HK-2 (cell line): ENCODE measurements around the gene RHEX.

Experiments
- DNase-seq: peaks from one replicate; pipeline ENCODE4 v3.0.0-alpha.2; 2018; ENCODE audit not compliant: unreplicated experiment

The RHEX gene

GRCh38 chr1:206094024-206094423 lies 41.1 kb downstream of the RHEX start:
- DNase-seq = no peak

DNA sequence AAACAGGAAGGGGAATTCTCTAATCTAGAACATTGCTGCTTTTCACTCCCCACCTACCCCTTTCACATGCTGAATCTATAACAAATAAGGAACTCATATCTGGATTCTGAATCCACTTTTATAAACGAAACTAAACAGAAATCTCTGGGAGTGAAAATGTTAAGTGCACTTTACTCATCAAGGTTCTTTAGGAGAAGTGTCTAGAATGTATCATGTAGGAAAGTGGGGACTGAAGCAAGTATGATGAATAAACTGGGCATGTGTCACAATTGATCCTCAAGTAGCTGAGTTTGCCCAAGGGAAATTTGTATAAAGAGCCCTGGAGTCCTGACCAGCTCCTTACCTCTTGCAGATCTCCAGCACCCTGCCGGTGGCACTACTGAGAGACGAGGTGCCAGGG lies 44.4 kb downstream of the RHEX start:
- DNase-seq = no peak

- no peak for DNase-seq
Measured at GRCh38 chr1:206098242-206098919, 45.4 kb downstream of the RHEX start.

GRCh38 chr1:206100226-206100815 lies 47.3 kb downstream of the RHEX start:
- no peak for DNase-seq

- no peak for DNase-seq
Measured at GRCh38 chr1:206101351-206102045, 48.5 kb downstream of the RHEX start.

DNA sequence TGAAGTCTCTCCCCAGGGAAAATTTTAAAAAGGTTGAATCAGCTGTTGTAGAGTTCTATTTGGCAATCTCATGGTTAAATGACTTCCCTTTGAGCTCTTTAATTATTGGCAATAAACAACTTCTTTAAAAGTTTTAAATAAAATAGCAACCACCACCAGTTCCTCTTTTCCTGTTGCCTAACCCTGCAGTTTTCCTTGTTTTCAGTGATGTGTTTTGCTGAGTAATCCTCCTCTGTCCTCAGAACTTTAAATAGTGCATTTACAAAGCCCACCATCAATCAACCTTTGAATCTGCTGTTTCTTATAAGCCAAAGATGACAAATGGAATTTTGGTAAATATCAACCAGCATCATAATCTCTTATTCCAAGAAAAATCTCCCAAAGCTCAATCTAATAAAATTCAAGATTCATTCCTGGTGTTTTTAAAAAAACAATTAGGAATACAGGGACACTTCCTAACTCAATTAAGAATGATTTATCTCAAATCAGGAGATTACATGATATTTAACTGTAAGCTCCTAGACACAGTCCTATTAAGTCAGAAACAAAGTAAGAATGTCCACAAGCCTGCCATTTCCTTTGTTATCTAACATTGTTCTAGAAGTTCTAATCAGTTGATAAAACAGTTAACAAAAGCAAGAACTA lies 49.4 kb downstream of the RHEX start:
- no peak for DNase-seq

GRCh38 chr1:206103979-206104378 lies 51.0 kb downstream of the RHEX start:
- no peak for DNase-seq

- DNase-seq = no peak
Measured at GRCh38 chr1:206105464-206105995, 52.6 kb downstream of the RHEX start.

DNA sequence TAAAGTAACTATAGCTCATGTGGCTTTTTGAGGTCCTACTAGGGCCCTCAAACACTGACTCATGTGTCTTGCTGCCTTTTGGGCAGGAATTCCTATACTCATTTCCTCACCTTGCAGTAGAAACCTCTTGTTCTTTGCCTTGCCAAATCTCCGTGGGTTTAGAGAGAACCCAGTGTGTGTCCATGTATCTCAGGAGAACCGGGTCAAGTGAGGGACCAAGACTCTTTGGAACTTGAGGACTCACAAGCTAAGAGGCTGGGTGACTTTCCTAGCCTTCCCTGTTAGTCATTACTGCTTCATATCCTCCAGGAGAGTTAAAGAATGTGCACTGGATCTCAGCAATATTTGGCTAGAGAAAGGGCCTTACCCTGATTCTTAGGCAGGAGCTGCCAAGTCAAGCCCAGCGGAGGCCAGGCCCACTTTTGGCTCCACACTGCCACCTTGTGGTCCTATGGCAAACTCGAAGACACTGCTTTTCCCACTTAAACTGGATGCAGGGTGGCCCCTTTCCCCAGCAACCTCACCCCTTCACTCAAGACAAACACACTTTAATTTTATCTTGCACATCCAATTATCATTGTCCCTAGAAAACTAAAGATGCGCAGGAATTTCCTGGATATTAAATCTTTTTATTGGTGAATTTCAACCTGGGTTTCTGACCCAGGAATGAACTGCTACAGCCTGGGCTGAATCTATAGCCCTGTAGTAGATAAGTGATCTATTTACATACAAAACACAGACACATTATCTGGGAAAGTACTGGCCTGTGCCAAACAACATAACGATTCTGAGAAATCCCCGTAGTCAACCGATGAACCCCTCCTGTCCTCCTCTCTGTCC lies 53.6 kb downstream of the RHEX start:
- peak; percentile 83 for DNase-seq

DNA sequence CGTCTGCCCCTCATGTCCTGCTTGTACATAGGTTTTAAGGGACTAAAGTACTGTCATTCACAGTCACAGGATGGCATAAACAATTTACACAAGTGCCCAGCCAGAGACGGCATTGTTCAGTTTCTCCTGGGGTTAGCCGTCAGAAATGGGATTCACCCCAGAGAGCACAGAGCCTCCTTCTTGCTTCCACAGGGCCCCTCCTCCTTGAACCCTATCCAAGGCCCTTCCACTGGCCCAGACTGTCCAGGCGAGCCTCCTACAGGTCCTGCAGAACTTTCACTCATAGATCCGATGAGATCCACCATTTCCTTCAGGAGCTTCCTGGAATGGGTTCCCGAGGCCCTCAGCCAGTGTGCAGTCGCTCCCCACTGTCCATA lies 54.2 kb downstream of the RHEX start:
- no peak for DNase-seq

- DNase-seq = no peak
Measured at GRCh38 chr1:206108635-206109034, 55.7 kb downstream of the RHEX start.

- no peak for DNase-seq
Measured at GRCh38 chr1:206109718-206110117, 56.7 kb downstream of the RHEX start.

DNA sequence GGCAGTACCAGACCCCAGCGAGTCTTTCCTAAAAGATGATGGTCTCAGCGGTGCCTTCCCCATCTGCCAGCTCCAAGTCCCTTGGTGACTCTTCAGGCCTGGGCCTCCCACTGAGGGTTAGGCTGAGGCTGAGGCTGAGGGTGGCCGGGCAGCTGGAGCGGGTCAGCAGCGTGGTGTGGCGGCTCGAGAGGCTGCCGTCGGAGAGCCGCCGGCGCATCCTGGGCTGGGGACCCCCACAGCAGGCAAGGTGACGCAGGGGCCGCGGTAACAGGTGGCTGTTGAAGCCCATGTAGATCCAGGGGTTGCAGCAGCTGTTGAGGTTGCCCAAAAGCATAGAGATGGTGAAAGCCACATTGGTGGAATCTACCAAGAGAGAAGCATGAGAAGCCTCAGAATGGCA lies 57.2 kb downstream of the RHEX start:
- no peak for DNase-seq

- DNase-seq = no peak
Measured at GRCh38 chr1:206110820-206111219, 57.8 kb downstream of the RHEX start.

DNA sequence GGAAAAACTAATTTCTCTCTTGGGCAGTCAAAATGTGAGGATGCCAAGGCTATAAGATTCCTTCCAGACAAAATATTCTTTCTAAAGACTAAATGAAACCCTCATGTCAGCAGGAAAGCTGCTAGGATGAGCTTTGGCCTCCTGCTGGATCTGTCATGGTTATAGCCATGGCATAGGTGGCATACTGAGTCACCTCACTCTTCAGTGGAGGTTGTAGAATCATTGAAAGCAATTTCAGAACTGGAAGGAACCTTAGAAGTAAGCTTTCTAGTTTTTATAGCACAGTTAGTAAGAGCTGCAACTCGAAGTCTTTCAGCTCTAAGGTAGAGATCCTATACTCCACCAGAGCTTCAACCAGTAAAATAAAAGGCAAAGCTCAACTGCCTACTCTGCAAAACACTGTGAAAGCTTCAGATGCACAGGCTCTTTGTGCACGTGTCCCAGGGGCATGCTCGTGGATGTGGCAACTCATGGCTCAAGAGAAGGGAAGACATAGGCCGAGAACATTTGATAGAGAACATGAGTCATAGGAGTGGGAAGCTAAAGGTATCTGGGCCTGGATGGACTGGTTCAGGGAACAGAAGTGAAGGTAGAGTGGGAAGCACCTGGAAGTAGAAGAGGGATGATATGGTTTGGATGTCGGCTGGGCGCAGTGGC lies 58.4 kb downstream of the RHEX start:
- no peak for DNase-seq

GRCh38 chr1:206112600-206113301 lies 59.8 kb downstream of the RHEX start:
- no peak for DNase-seq

GRCh38 chr1:206114692-206115640 lies 62.0 kb downstream of the RHEX start:
- no peak for DNase-seq

DNA sequence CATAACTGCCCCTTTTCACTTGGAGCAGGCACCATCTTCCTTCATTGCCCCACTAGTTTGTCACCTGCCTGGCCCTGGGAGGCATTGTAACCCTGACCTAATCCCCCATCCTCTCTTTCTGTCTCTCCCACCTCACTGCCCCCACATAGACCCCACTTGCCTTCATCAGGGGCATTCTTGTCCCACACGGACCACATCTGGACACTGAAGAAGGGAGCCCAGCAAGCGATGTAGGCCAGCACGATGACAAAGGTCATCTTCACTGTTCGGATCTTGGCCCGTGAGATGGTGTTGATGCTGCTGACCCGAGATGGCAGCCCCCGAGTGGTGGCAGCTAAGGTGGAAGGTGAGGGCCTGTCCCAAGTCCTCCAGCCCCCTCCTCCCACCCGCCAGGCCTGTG lies 62.8 kb downstream of the RHEX start:
- no peak for DNase-seq

DNA sequence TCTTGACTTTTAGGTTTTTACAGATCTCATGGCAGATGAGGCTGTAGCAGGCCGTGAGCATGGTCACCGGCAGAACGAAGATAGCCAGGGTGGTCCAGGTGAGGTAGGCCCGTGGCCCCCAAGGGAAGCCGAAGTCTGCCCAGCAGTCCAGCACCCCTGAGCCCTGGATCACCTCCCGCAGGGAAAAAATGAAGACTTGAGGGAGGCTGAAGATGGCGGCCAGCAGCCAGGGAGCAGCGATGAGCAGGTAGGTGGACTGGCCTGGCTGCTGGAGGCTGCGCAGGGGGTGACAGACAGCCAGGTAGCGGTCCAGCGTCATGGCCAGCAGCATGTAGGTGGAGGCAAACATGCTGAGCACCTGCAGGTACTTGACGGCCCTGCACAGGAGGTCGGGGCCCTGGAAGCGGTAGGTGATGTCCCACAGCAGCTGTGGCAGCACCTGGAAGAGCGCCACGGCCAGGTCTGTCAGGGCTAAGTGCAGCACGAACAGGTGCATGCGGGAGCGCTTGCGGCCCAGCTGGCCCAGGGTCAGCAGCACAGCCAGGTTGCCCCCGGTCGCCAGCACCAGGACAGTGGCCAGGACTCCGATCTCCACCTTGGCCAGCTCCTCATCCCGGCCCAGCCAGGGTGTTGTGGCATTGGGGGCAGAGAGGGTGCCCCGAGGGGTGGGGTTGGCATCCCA lies 63.4 kb downstream of the RHEX start:
- no peak for DNase-seq
